ENCODE data around the gene L3MBTL3. TPM values are rescaled to one million over a fixed set of nuclear protein-coding genes. Genes with fewer than 3 reads are reported as not detected.

The L3MBTL3 gene
- total RNA-seq, 1 donor from 2014 or later: 22.2 TPM

GRCh38 chr6:130012728-130013127 is 5.7 kb upstream of the L3MBTL3 start:
- peaks cover 3% of the 10 kb centered on the region for H3K36me3 Mint-ChIP-seq (ENCODE audit: low read depth, unreplicated experiment)
- Histone ChIP-seq H3K36me3 (ENCODE audit: insufficient read depth, low read length) (no peaks in the 10 kb centered on the region), H4K20me1 (ENCODE audit: insufficient read depth, low read length) (no peaks in the 10 kb centered on the region)

GRCh38 chr6:130018744-130019325 is 454 bp downstream of the L3MBTL3 start:
- peak overlapping the region; percentile 100 for H3K4me3 Mint-ChIP-seq (ENCODE audit: unreplicated experiment)

More at GRCh38 chr6:130012728-130013127, 5.7 kb upstream of the L3MBTL3 start:
- no peak overlapping the region for H3K27ac ChIP-seq (ENCODE audit: low read depth, low read length)
- peaks cover 3% of the 10 kb centered on the region for H3K27me3 Mint-ChIP-seq (ENCODE audit: low read depth, unreplicated experiment)
- TF ChIP-seq EZH2 (IDR thresholded peaks at IDR 0.05; ENCODE audit: insufficient read depth, low read length): no peak
- TF ChIP-seq, protein P1, sequence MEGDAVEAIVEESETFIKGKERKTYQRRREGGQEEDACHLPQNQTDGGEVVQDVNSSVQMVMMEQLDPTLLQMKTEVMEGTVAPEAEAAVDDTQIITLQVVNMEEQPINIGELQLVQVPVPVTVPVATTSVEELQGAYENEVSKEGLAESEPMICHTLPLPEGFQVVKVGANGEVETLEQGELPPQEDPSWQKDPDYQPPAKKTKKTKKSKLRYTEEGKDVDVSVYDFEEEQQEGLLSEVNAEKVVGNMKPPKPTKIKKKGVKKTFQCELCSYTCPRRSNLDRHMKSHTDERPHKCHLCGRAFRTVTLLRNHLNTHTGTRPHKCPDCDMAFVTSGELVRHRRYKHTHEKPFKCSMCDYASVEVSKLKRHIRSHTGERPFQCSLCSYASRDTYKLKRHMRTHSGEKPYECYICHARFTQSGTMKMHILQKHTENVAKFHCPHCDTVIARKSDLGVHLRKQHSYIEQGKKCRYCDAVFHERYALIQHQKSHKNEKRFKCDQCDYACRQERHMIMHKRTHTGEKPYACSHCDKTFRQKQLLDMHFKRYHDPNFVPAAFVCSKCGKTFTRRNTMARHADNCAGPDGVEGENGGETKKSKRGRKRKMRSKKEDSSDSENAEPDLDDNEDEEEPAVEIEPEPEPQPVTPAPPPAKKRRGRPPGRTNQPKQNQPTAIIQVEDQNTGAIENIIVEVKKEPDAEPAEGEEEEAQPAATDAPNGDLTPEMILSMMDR (IDR thresholded peaks at IDR 0.05; ENCODE audit: insufficient read depth, low read depth, low read length): no peak
- H3K9ac ChIP-seq (ENCODE audit: low read length): no peak overlapping the region
- H3K27me3 ChIP-seq (ENCODE audit: insufficient read depth, low read length): no peaks in the 10 kb centered on the region
- H3K4me3 Mint-ChIP-seq (ENCODE audit: unreplicated experiment): no peak overlapping the region
- no peak for FAIRE-seq
- H3K4me1 Mint-ChIP-seq (ENCODE audit: low read depth, unreplicated experiment): no peaks in the 10 kb centered on the region
- H3K4me3 ChIP-seq (ENCODE audit: insufficient read depth, low read depth, low read length): no peak overlapping the region
- no peaks in the 10 kb centered on the region for H3K9me3 Mint-ChIP-seq (ENCODE audit: unreplicated experiment)
- H3K4me2 ChIP-seq (ENCODE audit: low read length): no peak overlapping the region
- H3K27ac Mint-ChIP-seq (ENCODE audit: unreplicated experiment): no peak overlapping the region
- H2AFZ ChIP-seq (ENCODE audit: low read depth, low read length): no peak overlapping the region
- H3K79me2 ChIP-seq (ENCODE audit: insufficient read depth, low read length): no peaks in the 10 kb centered on the region
- no peaks in the 10 kb centered on the region for H3K4me1 ChIP-seq (ENCODE audit: insufficient read depth, low read length)
- H3K9me3 ChIP-seq (ENCODE audit: insufficient read depth, low read depth, low read length): no peaks in the 10 kb centered on the region
- no peak for DNase-seq (ENCODE audit: low read depth)

More at GRCh38 chr6:130018744-130019325, 454 bp downstream of the L3MBTL3 start:
- Histone ChIP-seq H3K79me2 (ENCODE audit: insufficient read depth, low read length) (peaks cover 27% of the 10 kb centered on the region), H3K36me3 (ENCODE audit: insufficient read depth, low read length) (peaks cover 3% of the 10 kb centered on the region), H3K9ac (ENCODE audit: low read length) (peak overlapping the region; percentile 95), H4K20me1 (ENCODE audit: insufficient read depth, low read length) (peaks cover 11% of the 10 kb centered on the region), H3K27ac (ENCODE audit: low read depth, low read length) (peak overlapping the region; percentile 72), H3K27me3 (ENCODE audit: insufficient read depth, low read length) (no peaks in the 10 kb centered on the region), H3K4me2 (ENCODE audit: low read length) (peak overlapping the region; percentile 99), H2AFZ (ENCODE audit: low read depth, low read length) (peak overlapping the region; percentile 82), H3K4me1 (ENCODE audit: insufficient read depth, low read length) (peaks cover 9% of the 10 kb centered on the region), H3K4me3 (ENCODE audit: insufficient read depth, low read depth, low read length) (peak overlapping the region; percentile 97), H3K9me3 (ENCODE audit: insufficient read depth, low read depth, low read length) (no peaks in the 10 kb centered on the region)
- Mint-ChIP-seq H3K36me3 (ENCODE audit: low read depth, unreplicated experiment) (no peaks in the 10 kb centered on the region), H3K4me1 (ENCODE audit: low read depth, unreplicated experiment) (no peaks in the 10 kb centered on the region), H3K9me3 (ENCODE audit: unreplicated experiment) (no peaks in the 10 kb centered on the region), H3K27ac (ENCODE audit: unreplicated experiment) (peak overlapping the region; percentile 96), H3K27me3 (ENCODE audit: low read depth, unreplicated experiment) (peaks cover 3% of the 10 kb centered on the region)
- no peak for FAIRE-seq
- peak; percentile 18 for DNase-seq (ENCODE audit: low read depth)
- no peak for TF ChIP-seq EZH2 (IDR thresholded peaks at IDR 0.05; ENCODE audit: insufficient read depth, low read length)
- TF ChIP-seq, protein P1 (IDR thresholded peaks at IDR 0.05; ENCODE audit: insufficient read depth, low read depth, low read length): no peak

Measured in astrocyte (in vitro differentiated cells and primary cell).